RWPE1 (cell line): ENCODE measurements around the gene OBI1.

Experiments
- CTCF ChIA-PET: fragments of 350-600 bp; sonication (Branson Sonifier 250); formaldehyde crosslinking; extraction: SDS; loops from one replicate; lab custom pipeline; 2021; lab: Yijun Ruan, JAX
- POLR2A ChIA-PET: fragments of 400-600 bp; formaldehyde crosslinking; extraction: SDS; loops from one replicate; lab custom pipeline; 2020; ENCODE audit warnings: antibody characterized with exemption; ENCODE audit not compliant: low non-redundant PET; lab: Yijun Ruan, JAX
- DNase-seq: peaks from one replicate; pipeline ENCODE4 v3.0.0; 2012; ENCODE audit warnings: low spot score
- H3K27ac ChIP-seq: fragments of 450-650 bp; 2 replicates; pipeline ENCODE4 v1.5.1; 2017
- TF ChIP-seq, protein P1 (sequence below): fragments of 450-650 bp; conservative IDR thresholded peaks from 2 replicates; pipeline ENCODE4 v1.5.1; 2017; ENCODE audit warnings: low read depth, mild to moderate bottlenecking

OBI1 gene, protein sequence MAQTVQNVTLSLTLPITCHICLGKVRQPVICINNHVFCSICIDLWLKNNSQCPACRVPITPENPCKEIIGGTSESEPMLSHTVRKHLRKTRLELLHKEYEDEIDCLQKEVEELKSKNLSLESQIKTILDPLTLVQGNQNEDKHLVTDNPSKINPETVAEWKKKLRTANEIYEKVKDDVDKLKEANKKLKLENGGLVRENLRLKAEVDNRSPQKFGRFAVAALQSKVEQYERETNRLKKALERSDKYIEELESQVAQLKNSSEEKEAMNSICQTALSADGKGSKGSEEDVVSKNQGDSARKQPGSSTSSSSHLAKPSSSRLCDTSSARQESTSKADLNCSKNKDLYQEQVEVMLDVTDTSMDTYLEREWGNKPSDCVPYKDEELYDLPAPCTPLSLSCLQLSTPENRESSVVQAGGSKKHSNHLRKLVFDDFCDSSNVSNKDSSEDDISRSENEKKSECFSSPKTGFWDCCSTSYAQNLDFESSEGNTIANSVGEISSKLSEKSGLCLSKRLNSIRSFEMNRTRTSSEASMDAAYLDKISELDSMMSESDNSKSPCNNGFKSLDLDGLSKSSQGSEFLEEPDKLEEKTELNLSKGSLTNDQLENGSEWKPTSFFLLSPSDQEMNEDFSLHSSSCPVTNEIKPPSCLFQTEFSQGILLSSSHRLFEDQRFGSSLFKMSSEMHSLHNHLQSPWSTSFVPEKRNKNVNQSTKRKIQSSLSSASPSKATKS

DNA sequence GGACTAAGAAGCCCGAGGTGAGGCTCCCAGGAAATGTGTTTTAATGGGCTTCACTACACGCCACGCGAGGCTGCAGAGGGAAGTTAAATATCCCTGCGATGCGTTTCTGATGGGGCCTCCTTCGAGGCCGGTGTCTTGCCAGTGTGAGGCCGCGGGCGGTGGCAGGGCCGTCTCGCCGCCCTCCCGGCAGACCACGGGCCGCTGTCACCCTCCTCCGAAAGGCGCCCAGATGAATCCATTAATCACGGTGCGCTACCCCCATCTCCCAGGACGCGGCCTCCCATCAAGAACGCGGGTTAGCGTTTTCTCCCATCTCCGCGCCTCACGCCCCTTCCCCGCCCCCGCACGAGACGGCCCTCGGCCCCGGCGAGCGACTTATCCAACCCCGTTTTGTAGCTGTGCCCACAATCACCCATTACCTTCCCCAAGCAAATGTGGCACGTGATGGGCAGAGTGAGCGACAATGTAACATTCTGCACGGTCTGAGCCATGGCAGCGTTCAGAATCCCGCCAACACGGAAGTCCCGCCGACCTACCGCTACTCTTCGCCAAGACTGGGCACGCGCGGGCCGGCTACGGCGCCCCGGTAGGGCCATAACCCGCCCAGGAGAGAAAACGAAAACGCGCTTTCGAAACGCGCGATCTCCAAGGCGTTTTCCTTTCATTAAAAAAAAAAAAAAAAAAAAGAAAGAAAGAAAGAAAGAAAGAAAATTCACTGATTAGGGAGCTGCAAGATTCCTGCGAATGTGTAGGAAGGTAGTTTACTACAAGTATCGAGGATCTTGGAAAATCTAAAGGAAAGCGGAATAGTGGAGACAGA lies at the start of gene OBI1:
OBI1 (minus strand) TSS at position 526 of the 820 bp plus-strand sequence; CDS start at position 491, 35 bp downstream.
- POLR2A ChIA-PET: no interaction called here
- DNase-seq: peak; percentile 82
- peak within 1 kb of the TSS; percentile 86 for H3K27ac ChIP-seq
- CTCF ChIA-PET: interaction anchor here (0.7 kb wide), 3 partner anchors 418 to 1523 kb away, joined by 3 read pairs; no protein-coding TSS in a partner anchor
- TF ChIP-seq, protein P1, sequence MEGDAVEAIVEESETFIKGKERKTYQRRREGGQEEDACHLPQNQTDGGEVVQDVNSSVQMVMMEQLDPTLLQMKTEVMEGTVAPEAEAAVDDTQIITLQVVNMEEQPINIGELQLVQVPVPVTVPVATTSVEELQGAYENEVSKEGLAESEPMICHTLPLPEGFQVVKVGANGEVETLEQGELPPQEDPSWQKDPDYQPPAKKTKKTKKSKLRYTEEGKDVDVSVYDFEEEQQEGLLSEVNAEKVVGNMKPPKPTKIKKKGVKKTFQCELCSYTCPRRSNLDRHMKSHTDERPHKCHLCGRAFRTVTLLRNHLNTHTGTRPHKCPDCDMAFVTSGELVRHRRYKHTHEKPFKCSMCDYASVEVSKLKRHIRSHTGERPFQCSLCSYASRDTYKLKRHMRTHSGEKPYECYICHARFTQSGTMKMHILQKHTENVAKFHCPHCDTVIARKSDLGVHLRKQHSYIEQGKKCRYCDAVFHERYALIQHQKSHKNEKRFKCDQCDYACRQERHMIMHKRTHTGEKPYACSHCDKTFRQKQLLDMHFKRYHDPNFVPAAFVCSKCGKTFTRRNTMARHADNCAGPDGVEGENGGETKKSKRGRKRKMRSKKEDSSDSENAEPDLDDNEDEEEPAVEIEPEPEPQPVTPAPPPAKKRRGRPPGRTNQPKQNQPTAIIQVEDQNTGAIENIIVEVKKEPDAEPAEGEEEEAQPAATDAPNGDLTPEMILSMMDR: no peak

DNA sequence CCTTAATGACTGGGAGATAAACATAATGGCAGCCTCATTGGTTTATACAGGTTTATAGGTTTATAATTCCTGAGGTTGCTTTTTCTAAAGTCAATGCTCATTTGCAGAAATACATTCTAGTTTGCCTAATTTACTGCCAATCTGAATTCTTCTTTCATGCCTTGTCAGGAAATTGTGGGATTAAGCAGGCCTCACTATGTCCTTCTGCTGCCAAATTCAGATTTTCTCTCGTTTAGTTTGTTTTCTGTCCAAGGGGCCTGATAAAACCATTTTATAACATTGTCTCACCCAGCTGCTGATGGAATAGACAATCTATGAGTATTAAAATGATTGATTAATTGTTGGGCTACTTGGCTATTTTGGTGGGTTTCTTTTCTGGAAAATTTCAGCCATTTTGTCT lies 42.4 kb upstream of the OBI1 start:
- ChIA-PET POLR2A (no interaction called here), CTCF (no interaction called here)
- TF ChIP-seq, protein P1: no peak
- H3K27ac ChIP-seq: no peak overlapping the region
- no peak for DNase-seq

DNA sequence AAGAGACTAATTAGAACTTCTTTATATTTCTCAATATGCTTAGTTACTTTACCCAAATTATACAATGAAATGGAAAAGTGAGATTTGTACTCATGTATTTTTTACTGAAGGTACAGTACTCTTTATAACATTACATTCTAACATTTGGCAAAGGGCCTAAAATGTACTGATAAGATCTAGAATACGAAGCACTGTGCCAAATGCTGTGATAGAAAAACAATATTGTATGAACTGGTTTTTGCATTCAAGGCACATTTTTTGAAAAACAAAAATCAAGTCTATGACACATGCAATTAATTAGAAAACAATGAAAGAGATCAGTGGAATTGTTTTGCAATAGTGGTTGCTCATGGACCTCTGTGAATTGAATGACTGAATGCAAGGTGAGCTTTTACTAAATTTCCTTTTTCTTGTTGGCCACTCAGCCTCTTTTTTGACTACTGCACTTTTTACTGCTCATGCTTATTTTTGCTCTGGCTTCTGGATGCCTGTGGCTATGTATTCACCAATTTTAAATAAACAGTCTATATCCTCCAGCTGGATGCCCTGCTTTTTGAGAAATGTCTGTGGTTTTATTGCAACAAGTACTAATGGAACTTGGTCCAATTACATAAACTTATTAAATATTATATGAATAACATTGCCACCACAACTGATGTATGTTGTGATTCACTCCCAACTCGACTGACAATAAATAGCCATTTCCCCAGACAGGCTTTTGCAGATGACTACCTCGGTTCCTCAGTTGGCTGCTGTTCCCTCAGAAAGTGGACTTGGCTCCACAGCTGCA lies 41.4 kb upstream of the OBI1 start:
- POLR2A ChIA-PET: no interaction called here
- DNase-seq: no peak

DNA sequence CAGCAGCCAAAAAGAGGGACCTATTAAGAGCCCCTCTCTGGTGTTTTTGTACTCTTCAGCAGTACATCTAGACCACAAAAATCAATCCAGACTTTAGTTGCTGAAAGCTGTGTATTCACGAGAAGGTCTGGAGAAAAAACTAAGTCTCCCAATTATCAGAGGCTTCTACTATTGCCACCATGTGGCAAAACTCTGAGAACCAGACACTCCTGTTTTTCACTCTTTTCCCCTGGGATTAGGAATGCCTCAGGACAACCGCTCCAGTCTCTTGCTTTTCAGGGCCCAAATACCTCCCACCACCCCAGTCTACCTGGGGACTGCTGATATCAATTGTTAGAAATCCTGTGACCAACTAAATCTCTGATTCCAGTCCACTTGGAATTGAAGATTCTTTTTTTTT lies 30.1 kb upstream of the OBI1 start:
- ChIA-PET POLR2A (no interaction called here), CTCF (interaction anchor here (0.6 kb wide), 1 partner anchor 398 kb away, joined by 3 read pairs; no protein-coding TSS in a partner anchor)
- no peak for DNase-seq
- TF ChIP-seq, protein P1: no peak
- H3K27ac ChIP-seq: no peak overlapping the region

More for the DNA sequence above, 41.4 kb upstream of the OBI1 start:
- no peak overlapping the region for H3K27ac ChIP-seq
- TF ChIP-seq, protein P1: no peak
- CTCF ChIA-PET: no interaction called here

DNA sequence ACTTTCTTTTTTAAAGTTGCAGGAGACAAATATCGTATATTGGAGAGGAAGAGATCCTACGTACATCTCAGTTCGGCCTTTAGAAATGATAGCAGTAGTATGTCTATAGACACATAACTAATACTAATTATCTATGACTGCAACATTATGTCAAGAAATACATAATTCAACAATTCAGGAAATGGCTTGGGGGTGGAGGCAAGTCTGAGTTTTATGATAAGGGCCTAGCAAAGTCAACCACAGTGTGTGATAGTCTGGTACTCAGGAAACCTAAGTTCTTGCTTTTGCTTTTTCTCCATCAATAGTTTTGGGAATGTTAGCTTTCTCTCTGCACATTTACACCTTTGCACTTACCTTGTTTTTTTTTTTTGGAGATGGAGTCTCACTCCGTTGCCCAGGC lies 27.5 kb upstream of the OBI1 start:
- ChIA-PET POLR2A (no interaction called here), CTCF (interaction anchor here (0.6 kb wide), 1 partner anchor 115 kb away, joined by 3 read pairs; no protein-coding TSS in a partner anchor)
- no peak overlapping the region for H3K27ac ChIP-seq
- TF ChIP-seq, protein P1: no peak
- no peak for DNase-seq
